NCI-H128 (cell line): Measurements from ENCODE around the gene DNAJC10.

ENCODE experiments used
- DNase-seq: peaks from one replicate; lab custom pipeline; 2025; ENCODE audit not compliant: unreplicated experiment; lab: John Stamatoyannopoulos, UW

Gene DNAJC10

GRCh38 chr2:182831101-182831500 lies 115.0 kb downstream of the DNAJC10 start:
- DNase-seq, result no peak

- DNase-seq, result no peak
Observed at GRCh38 chr2:182831921-182832320, 115.9 kb downstream of the DNAJC10 start.

GRCh38 chr2:182833084-182833854 lies 117.2 kb downstream of the DNAJC10 start:
- DNase-seq, result no peak

GRCh38 chr2:182834293-182834692 lies 118.2 kb downstream of the DNAJC10 start:
- no peak for DNase-seq

GRCh38 chr2:182836451-182836850 lies 120.4 kb downstream of the DNAJC10 start:
- DNase-seq, result no peak
